ENCODE measurements around the gene VGLL3.

DNA sequence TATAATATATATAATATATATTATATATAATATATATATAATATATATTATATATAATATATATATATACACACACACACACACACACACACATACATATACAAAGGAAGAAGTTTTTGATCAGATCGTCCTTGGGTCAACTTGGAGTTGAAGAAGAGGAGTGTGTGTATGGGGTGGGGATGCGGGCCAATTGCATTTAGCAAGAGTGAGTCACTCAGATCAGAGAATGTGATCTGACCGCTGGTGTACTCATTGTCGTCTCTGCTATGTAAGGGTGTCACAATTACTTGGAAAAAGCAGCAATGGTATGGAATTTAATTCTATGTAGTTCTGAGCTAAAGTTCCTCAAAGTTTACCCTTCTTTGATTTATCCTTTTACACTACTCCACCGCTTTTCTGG is 4.6 kb upstream of the VGLL3 start:
- no peak for TF ChIP-seq CTCF (IDR thresholded peaks at IDR 0.05)
- TF ChIP-seq EP300 (IDR thresholded peaks at IDR 0.05), result no peak
